ENCODE measurements around the gene LKAAEAR1.
"Not testable (repeated sequence)": the region's sequence is repeated elsewhere in the genome, so short reads cannot be mapped to it uniquely, and the experiment has no call there.

Gene LKAAEAR1

GRCh38 chr20:64098471-64099013 lies 14.3 kb upstream of the LKAAEAR1 start:
- DNase-seq (ENCODE audit: low read depth): no peak

- no peak for DNase-seq (ENCODE audit: low read depth)
Measured at GRCh38 chr20:64096535-64096934, 12.3 kb upstream of the LKAAEAR1 start.

- DNase-seq (ENCODE audit: low read depth): no peak
Measured at GRCh38 chr20:64095927-64096326, 11.7 kb upstream of the LKAAEAR1 start.

GRCh38 chr20:64095455-64095854 lies 11.3 kb upstream of the LKAAEAR1 start:
- DNase-seq (ENCODE audit: low read depth): no peak

GRCh38 chr20:64093013-64093503 lies 8.9 kb upstream of the LKAAEAR1 start:
- DNase-seq (ENCODE audit: low read depth): no peak

GRCh38 chr20:64092258-64093012 lies 8.2 kb upstream of the LKAAEAR1 start:
- no peak for DNase-seq (ENCODE audit: low read depth)

GRCh38 chr20:64091770-64092169 lies 7.6 kb upstream of the LKAAEAR1 start:
- no peak for DNase-seq (ENCODE audit: low read depth)

- DNase-seq (ENCODE audit: low read depth): no peak
Measured at GRCh38 chr20:64091340-64091739, 7.1 kb upstream of the LKAAEAR1 start.

GRCh38 chr20:64090165-64090564 lies 6.0 kb upstream of the LKAAEAR1 start:
- no peak for DNase-seq (ENCODE audit: low read depth)

- not testable (repeated sequence) for DNase-seq (ENCODE audit: low read depth)
Measured at GRCh38 chr20:64088586-64088985, 4.4 kb upstream of the LKAAEAR1 start.

- DNase-seq (ENCODE audit: low read depth): not testable (repeated sequence)
Measured at GRCh38 chr20:64087226-64087825, 3.1 kb upstream of the LKAAEAR1 start.

- no peak for DNase-seq (ENCODE audit: low read depth)
Measured at GRCh38 chr20:64086801-64087200, 2.6 kb upstream of the LKAAEAR1 start.

GRCh38 chr20:64084685-64085152 lies 521 bp upstream of the LKAAEAR1 start:
- DNase-seq (ENCODE audit: low read depth): no peak

GRCh38 chr20:64083378-64083803 lies 807 bp downstream of the LKAAEAR1 start:
- peak; percentile 63 for DNase-seq (ENCODE audit: low read depth)

- no peak for DNase-seq (ENCODE audit: low read depth)
Measured at GRCh38 chr20:64082820-64083377, 1.3 kb downstream of the LKAAEAR1 start.

- DNase-seq (ENCODE audit: low read depth): no peak
Measured at GRCh38 chr20:64082126-64082731, 2.0 kb downstream of the LKAAEAR1 start.

- no peak for DNase-seq (ENCODE audit: low read depth)
Measured at GRCh38 chr20:64081624-64081964, 2.6 kb downstream of the LKAAEAR1 start.

GRCh38 chr20:64080813-64081623 lies 3.2 kb downstream of the LKAAEAR1 start:
- DNase-seq (ENCODE audit: low read depth): no peak

GRCh38 chr20:64080013-64080812 lies 4.0 kb downstream of the LKAAEAR1 start, which contains the start of gene OPRL1:
Gene OPRL1 (plus strand): TSS chr20:64080082. CDS start chr20:64092721, 12,639 bp downstream.
- DNase-seq (ENCODE audit: low read depth): no peak

GRCh38 chr20:64079273-64080012 lies 4.8 kb downstream of the LKAAEAR1 start, which contains the start of gene RGS19:
Gene RGS19 (minus strand): TSS chr20:64079518. CDS start chr20:64076886, 2,632 bp downstream.
- peak; percentile 58 for DNase-seq (ENCODE audit: low read depth)
